ENCODE data around the gene XNDC1N. TPM values are rescaled to one million over a fixed set of nuclear protein-coding genes. Genes with fewer than 3 reads are reported as not detected.
A peak's percentile ranks its signal among the peaks of the same experiment; 100 is the strongest.
"Not testable (repeated sequence)": the region's sequence is repeated elsewhere in the genome, so short reads cannot be mapped to it uniquely, and the experiment has no call there.

The XNDC1N gene
- total RNA-seq, 1 donor from 2014 or later: 6.6 TPM

DNA sequence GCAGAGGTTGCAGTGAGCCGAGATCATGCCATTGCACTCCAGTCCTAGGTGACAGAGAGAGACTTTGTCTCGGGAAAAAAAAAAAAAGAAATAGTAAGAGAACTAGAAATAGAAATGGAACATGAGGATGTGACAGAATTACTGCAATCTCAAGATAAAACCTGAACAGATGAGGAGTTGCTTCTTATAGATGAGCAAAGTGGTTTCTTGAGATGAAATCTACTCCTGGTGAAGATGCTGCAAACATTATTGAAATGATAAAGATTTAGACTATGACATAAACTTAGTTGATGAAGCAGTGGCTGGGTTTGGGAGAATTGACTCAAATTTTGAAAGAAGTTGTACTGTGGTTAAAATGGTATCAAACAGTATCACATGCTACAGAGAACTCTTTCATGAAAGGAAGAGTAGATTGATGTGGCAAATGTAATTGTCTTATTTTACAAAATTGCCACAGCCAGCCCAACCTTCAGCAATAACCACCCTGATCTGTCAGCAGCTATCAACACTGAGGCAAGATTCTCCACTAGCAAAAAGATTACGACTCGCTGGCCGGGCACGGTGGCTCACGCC lies 13.7 kb downstream of the XNDC1N start:
- Histone ChIP-seq H3K27ac (no peak overlapping the region), H3K9me3 (ENCODE audit: low read depth) (no peaks in the 10 kb centered on the region), H3K79me2 (ENCODE audit: low read depth) (no peaks in the 10 kb centered on the region), H4K20me1 (ENCODE audit: low read depth) (no peaks in the 10 kb centered on the region), H3K4me1 (no peaks in the 10 kb centered on the region), H3F3A (ENCODE audit: low read depth) (no peaks in the 10 kb centered on the region), H3K36me3 (no peaks in the 10 kb centered on the region), H3K4me2 (no peak overlapping the region), H2AFZ (replicated peaks) (no peak overlapping the region), H3K4me3 (no peak overlapping the region), H3K9ac (no peak overlapping the region), H3K27me3 (no peaks in the 10 kb centered on the region)
- Mint-ChIP-seq H3K4me3 (no peak overlapping the region), H3K36me3 (peaks cover 18% of the 10 kb centered on the region), H3K9me3 (no peaks in the 10 kb centered on the region), H3K27ac (no peak overlapping the region), H3K27me3 (ENCODE audit: insufficient read depth, low read depth) (no peaks in the 10 kb centered on the region), H3K4me1 (no peaks in the 10 kb centered on the region)
- DNase-seq (ENCODE audit: low spot score): no peak
- no peak for TF ChIP-seq EZH2phosphoT487 (IDR thresholded peaks at IDR 0.05)
- no peak for TF ChIP-seq EZH2 (IDR thresholded peaks at IDR 0.05)
- TF ChIP-seq, protein P1, sequence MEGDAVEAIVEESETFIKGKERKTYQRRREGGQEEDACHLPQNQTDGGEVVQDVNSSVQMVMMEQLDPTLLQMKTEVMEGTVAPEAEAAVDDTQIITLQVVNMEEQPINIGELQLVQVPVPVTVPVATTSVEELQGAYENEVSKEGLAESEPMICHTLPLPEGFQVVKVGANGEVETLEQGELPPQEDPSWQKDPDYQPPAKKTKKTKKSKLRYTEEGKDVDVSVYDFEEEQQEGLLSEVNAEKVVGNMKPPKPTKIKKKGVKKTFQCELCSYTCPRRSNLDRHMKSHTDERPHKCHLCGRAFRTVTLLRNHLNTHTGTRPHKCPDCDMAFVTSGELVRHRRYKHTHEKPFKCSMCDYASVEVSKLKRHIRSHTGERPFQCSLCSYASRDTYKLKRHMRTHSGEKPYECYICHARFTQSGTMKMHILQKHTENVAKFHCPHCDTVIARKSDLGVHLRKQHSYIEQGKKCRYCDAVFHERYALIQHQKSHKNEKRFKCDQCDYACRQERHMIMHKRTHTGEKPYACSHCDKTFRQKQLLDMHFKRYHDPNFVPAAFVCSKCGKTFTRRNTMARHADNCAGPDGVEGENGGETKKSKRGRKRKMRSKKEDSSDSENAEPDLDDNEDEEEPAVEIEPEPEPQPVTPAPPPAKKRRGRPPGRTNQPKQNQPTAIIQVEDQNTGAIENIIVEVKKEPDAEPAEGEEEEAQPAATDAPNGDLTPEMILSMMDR (IDR thresholded peaks at IDR 0.05): no peak

DNA sequence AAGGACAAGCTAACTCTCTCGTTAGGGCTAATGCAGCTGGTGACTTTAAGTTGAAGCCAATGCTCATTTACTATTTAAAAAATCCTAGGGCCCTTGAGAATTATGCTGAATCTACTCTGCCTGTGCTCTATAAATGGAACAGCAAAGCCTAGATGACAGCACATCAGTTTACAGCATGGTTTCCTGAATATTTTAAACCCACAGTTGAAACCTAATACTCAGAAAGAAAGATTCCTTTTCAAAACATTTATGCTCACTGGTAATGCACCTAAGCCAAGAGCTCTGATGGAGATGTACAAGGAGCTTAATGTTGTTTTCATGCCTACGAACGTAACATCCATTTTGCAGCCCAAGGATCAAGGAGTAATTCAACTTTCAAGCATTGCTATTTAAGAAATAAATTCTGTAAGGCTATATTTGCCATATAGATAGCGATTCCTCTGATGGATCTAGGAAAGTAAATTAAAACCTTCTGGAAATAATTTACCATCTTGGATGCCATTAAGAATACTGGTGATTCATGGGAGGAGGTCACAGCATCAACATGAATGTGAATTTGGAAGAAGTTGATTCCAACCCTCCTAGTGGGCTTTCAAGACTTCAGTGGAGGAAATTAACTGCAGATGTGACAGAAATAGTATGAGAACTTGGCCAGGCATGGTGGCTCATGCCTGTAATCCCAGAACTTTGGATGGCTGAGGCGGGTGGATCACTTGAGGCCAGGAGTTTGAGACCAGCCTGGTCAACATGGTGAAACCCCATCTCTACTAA lies 14.5 kb downstream of the XNDC1N start:
- Histone ChIP-seq H3K79me2 (ENCODE audit: low read depth) (no peaks in the 10 kb centered on the region), H2AFZ (replicated peaks) (no peak overlapping the region), H3K4me3 (no peak overlapping the region), H4K20me1 (ENCODE audit: low read depth) (no peaks in the 10 kb centered on the region), H3K27me3 (no peaks in the 10 kb centered on the region), H3K9me3 (ENCODE audit: low read depth) (no peaks in the 10 kb centered on the region), H3K36me3 (no peaks in the 10 kb centered on the region), H3K9ac (no peak overlapping the region), H3K4me1 (no peaks in the 10 kb centered on the region), H3F3A (ENCODE audit: low read depth) (no peaks in the 10 kb centered on the region), H3K4me2 (no peak overlapping the region), H3K27ac (no peak overlapping the region)
- no peak for DNase-seq (ENCODE audit: low spot score)
- H3K4me3 Mint-ChIP-seq: no peak overlapping the region
- H3K27ac Mint-ChIP-seq: no peak overlapping the region
- no peaks in the 10 kb centered on the region for H3K4me1 Mint-ChIP-seq
- peaks cover 18% of the 10 kb centered on the region for H3K36me3 Mint-ChIP-seq
- TF ChIP-seq, protein P1 (IDR thresholded peaks at IDR 0.05): no peak
- TF ChIP-seq EZH2phosphoT487 (IDR thresholded peaks at IDR 0.05) (no peak), EZH2 (IDR thresholded peaks at IDR 0.05) (no peak)
- no peaks in the 10 kb centered on the region for H3K9me3 Mint-ChIP-seq
- no peaks in the 10 kb centered on the region for H3K27me3 Mint-ChIP-seq (ENCODE audit: insufficient read depth, low read depth)

DNA sequence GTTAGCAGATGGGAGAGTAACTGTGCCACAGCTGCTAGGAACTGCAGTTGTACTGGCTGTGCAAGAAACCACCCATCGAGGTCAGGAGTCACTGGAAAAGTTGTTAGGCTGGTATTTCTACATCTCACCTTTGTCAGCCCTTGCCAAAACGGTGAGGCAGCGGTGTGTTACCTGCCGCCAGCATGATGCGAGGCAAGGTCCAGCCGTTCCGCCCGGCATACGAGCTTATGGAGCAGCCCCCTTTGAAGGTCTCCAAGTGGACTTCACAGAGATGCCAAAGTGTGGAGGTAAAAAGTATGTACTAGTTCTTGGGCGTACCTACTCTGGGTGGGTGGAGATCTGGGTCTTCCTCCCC lies 16.4 kb downstream of the XNDC1N start:
- H3K4me3 ChIP-seq; H3K79me2 ChIP-seq (ENCODE audit: low read depth); H2AFZ ChIP-seq (replicated peaks); H3K4me3 Mint-ChIP-seq; H3K27ac ChIP-seq; H3K27ac Mint-ChIP-seq; H3K4me1 ChIP-seq; H3K9me3 ChIP-seq (ENCODE audit: low read depth); H3K27me3 Mint-ChIP-seq (ENCODE audit: insufficient read depth, low read depth); H3K4me1 Mint-ChIP-seq; H3K27me3 ChIP-seq; H3F3A ChIP-seq (ENCODE audit: low read depth); H3K4me2 ChIP-seq; H3K9me3 Mint-ChIP-seq; H3K36me3 ChIP-seq; H3K9ac ChIP-seq; DNase-seq (ENCODE audit: low spot score); H4K20me1 ChIP-seq (ENCODE audit: low read depth): not testable (repeated sequence)
- H3K36me3 Mint-ChIP-seq: peaks cover 20% of the 10 kb centered on the region

DNA sequence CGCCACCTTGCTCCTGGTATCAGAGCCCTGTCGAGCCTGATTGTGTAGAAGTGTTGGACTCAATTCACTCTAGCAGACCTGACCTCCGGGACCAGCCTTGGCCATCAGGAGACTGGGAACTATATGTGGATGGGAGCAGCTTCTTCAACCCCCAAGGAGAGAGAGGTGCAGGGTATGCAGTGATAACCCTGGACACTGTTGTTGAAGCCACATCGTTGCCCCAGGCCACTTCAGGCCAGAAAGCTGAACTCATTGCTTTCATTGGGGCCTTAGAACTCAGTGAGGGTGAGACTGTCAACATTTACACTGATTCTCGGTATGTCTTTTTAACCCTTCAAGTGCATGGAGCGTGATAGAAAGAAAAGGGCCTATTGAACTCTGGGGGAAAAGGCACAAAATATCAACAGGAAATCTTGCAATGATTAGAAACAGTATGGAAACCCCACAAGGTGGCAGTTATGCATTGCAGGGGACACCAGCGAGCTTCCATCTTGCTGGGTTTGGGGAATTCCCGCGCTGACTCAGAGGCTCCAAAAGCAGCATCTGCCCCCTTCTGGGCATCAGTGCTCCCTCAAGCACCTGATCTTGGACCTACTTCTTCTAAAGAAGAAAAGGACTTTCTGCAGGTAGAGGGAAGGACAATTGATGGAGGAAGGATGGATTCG lies 16.9 kb downstream of the XNDC1N start:
- peaks cover 20% of the 10 kb centered on the region for H3K36me3 Mint-ChIP-seq
- H3K4me3 Mint-ChIP-seq; H3K4me1 Mint-ChIP-seq; H3K4me3 ChIP-seq; H3F3A ChIP-seq (ENCODE audit: low read depth); H4K20me1 ChIP-seq (ENCODE audit: low read depth); H3K9ac ChIP-seq; H3K9me3 Mint-ChIP-seq; H2AFZ ChIP-seq (replicated peaks); H3K79me2 ChIP-seq (ENCODE audit: low read depth); H3K36me3 ChIP-seq; H3K27ac ChIP-seq; H3K4me2 ChIP-seq; H3K27me3 ChIP-seq; H3K4me1 ChIP-seq; DNase-seq (ENCODE audit: low spot score); H3K27ac Mint-ChIP-seq; H3K27me3 Mint-ChIP-seq (ENCODE audit: insufficient read depth, low read depth); H3K9me3 ChIP-seq (ENCODE audit: low read depth): not testable (repeated sequence)
- TF ChIP-seq, protein P1 (IDR thresholded peaks at IDR 0.05): peak; percentile 16

DNA sequence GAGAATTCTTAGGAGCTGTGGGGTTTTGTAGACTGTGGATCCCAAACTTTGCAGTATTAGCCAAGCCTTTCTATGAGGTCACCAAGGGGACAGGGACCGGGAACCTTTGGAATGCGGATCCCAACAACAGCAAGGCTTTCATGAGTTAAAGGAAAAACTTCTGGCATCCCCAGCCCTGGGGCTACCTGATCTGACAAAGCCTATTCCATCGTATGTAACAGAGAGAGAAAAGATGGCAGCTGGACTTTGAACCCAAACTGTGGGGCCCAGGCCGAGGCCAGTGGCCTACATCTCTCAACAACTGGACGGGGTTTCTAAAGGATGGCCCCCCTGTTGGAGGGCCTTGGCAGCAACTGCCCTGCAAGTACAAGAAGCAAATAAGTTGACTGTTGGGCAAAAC lies 17.6 kb downstream of the XNDC1N start:
- H3K4me1 Mint-ChIP-seq; H3K9me3 ChIP-seq (ENCODE audit: low read depth); H3K79me2 ChIP-seq (ENCODE audit: low read depth); H3K36me3 ChIP-seq; H3K27ac Mint-ChIP-seq; H2AFZ ChIP-seq (replicated peaks); H3K4me3 ChIP-seq; H3K27me3 Mint-ChIP-seq (ENCODE audit: insufficient read depth, low read depth); H3K4me3 Mint-ChIP-seq; H3K27me3 ChIP-seq; H3K9me3 Mint-ChIP-seq; H3F3A ChIP-seq (ENCODE audit: low read depth); DNase-seq (ENCODE audit: low spot score); H3K27ac ChIP-seq; H3K9ac ChIP-seq; H4K20me1 ChIP-seq (ENCODE audit: low read depth); H3K4me2 ChIP-seq; H3K4me1 ChIP-seq: not testable (repeated sequence)
- H3K36me3 Mint-ChIP-seq: peaks cover 17% of the 10 kb centered on the region

All from neural progenitor cell (in vitro differentiated cells).